ENCODE measurements around the gene SOHLH1.

DNA sequence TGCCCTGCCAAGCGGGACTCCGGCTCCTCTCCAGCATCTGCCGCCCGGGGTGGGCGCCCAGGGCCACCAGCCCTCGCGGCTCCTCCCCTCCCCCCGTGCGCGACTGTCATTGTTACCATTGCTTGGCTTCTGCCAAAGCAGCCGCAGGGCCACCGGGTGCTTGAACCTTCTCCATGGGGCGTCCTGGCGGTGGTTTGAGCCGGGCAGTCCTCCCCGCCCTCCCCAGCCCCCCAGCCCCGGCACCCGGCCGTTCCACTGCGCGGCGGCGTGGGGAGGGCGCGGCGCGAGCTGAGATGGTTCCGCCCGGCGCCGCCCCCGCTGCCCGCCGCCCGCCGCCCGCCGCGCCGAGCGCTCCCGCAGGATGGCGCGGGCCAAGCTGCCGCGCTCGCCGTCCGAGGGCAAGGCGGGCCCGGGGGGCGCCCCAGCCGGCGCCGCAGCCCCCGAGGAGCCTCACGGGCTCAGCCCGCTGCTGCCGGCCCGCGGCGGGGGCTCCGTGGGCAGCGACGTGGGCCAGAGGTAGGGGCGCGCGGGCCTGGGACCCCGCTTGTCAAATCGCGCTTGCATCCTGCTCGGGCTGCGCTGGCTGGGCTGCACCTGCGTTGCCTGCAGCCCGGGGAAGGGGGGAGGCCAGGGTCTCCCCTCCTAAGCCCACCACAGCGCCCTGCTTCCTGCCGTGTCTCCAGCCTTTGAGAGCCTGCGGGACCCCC lies 37.1 kb upstream of the SOHLH1 start:
- TF ChIP-seq, protein P1, sequence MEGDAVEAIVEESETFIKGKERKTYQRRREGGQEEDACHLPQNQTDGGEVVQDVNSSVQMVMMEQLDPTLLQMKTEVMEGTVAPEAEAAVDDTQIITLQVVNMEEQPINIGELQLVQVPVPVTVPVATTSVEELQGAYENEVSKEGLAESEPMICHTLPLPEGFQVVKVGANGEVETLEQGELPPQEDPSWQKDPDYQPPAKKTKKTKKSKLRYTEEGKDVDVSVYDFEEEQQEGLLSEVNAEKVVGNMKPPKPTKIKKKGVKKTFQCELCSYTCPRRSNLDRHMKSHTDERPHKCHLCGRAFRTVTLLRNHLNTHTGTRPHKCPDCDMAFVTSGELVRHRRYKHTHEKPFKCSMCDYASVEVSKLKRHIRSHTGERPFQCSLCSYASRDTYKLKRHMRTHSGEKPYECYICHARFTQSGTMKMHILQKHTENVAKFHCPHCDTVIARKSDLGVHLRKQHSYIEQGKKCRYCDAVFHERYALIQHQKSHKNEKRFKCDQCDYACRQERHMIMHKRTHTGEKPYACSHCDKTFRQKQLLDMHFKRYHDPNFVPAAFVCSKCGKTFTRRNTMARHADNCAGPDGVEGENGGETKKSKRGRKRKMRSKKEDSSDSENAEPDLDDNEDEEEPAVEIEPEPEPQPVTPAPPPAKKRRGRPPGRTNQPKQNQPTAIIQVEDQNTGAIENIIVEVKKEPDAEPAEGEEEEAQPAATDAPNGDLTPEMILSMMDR (conservative IDR thresholded peaks at IDR 0.05; ENCODE audit: low read depth, low read length), result no peak
- TF ChIP-seq EZH2 (IDR thresholded peaks at IDR 0.05; ENCODE audit: borderline replicate concordance, low read depth, low read length, poor library complexity, severe bottlenecking), result no peak

All from A673 (cell line).